DND-41 (cell line): ENCODE data around the gene ARHGAP31.

Source experiments
- EZH2 ChIP-seq: IDR thresholded peaks from 3 replicates; pipeline ENCODE4 v1.6.1; 2012; ENCODE audit warnings: borderline replicate concordance, low read depth, mild to moderate bottlenecking, moderate library complexity, low read length, inconsistent platforms; ENCODE audit not compliant: severe bottlenecking
- TF ChIP-seq, protein P1 (sequence below): IDR thresholded peaks from 2 replicates; pipeline ENCODE4 v1.5.1; 2012; ENCODE audit warnings: borderline replicate concordance, low read length, moderate library complexity, mild to moderate bottlenecking; ENCODE audit not compliant: poor library complexity, severe bottlenecking; ENCODE audit errors: extremely low read depth

- TF ChIP-seq, protein P1, sequence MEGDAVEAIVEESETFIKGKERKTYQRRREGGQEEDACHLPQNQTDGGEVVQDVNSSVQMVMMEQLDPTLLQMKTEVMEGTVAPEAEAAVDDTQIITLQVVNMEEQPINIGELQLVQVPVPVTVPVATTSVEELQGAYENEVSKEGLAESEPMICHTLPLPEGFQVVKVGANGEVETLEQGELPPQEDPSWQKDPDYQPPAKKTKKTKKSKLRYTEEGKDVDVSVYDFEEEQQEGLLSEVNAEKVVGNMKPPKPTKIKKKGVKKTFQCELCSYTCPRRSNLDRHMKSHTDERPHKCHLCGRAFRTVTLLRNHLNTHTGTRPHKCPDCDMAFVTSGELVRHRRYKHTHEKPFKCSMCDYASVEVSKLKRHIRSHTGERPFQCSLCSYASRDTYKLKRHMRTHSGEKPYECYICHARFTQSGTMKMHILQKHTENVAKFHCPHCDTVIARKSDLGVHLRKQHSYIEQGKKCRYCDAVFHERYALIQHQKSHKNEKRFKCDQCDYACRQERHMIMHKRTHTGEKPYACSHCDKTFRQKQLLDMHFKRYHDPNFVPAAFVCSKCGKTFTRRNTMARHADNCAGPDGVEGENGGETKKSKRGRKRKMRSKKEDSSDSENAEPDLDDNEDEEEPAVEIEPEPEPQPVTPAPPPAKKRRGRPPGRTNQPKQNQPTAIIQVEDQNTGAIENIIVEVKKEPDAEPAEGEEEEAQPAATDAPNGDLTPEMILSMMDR: no peak
- TF ChIP-seq EZH2: no peak
These were observed 82.6 kb downstream of the ARHGAP31 start for GRCh38 chr3:119376758-119377157.
